C4-2B (cell line): ENCODE measurements around the gene SLC6A6.

Source experiments
- H3K27ac ChIP-seq: fragments of 450-650 bp; 2 replicates; pipeline ENCODE4 v1.5.1; 2017
- CTCF ChIP-seq: fragments of 450-650 bp; conservative IDR thresholded peaks from 2 replicates; pipeline ENCODE4 v1.5.1; 2017; ENCODE audit warnings: mild to moderate bottlenecking
- ZFX ChIP-seq: fragments of 450-650 bp; IDR thresholded peaks from 2 replicates; pipeline ENCODE4 v1.6.1; 2017

The SLC6A6 gene

GRCh38 chr3:14424711-14425580 lies 22.5 kb downstream of the SLC6A6 start:
- TF ChIP-seq ZFX: no peak
- TF ChIP-seq CTCF: no peak
- no peak overlapping the region for H3K27ac ChIP-seq

GRCh38 chr3:14425581-14426304 lies 23.3 kb downstream of the SLC6A6 start:
- H3K27ac ChIP-seq: no peak overlapping the region
- no peak for TF ChIP-seq ZFX

GRCh38 chr3:14426305-14426620 lies 23.9 kb downstream of the SLC6A6 start:
- H3K27ac ChIP-seq: no peak overlapping the region
- TF ChIP-seq CTCF (no peak), ZFX (no peak)

GRCh38 chr3:14428087-14429033 lies 26.0 kb downstream of the SLC6A6 start:
- no peak overlapping the region for H3K27ac ChIP-seq
- TF ChIP-seq ZFX (no peak), CTCF (no peak)

- TF ChIP-seq CTCF (no peak), ZFX (no peak)
- no peak overlapping the region for H3K27ac ChIP-seq
Measured at GRCh38 chr3:14429237-14429636, 26.8 kb downstream of the SLC6A6 start.

- H3K27ac ChIP-seq: no peak overlapping the region
- TF ChIP-seq ZFX (no peak), CTCF (no peak)
Measured at GRCh38 chr3:14429640-14430039, 27.2 kb downstream of the SLC6A6 start.

- H3K27ac ChIP-seq: no peak overlapping the region
- TF ChIP-seq ZFX (no peak), CTCF (no peak)
Measured at GRCh38 chr3:14430053-14430452, 27.6 kb downstream of the SLC6A6 start.
